ENCODE data around the gene USP19. TPM values are rescaled to one million over a fixed set of nuclear protein-coding genes. Genes with fewer than 3 reads are reported as not detected.
A peak's percentile ranks its signal among the peaks of the same experiment; 100 is the strongest.

USP19 gene
- total RNA-seq, 1 experiment from 2014 or later = 73.3 TPM

DNA sequence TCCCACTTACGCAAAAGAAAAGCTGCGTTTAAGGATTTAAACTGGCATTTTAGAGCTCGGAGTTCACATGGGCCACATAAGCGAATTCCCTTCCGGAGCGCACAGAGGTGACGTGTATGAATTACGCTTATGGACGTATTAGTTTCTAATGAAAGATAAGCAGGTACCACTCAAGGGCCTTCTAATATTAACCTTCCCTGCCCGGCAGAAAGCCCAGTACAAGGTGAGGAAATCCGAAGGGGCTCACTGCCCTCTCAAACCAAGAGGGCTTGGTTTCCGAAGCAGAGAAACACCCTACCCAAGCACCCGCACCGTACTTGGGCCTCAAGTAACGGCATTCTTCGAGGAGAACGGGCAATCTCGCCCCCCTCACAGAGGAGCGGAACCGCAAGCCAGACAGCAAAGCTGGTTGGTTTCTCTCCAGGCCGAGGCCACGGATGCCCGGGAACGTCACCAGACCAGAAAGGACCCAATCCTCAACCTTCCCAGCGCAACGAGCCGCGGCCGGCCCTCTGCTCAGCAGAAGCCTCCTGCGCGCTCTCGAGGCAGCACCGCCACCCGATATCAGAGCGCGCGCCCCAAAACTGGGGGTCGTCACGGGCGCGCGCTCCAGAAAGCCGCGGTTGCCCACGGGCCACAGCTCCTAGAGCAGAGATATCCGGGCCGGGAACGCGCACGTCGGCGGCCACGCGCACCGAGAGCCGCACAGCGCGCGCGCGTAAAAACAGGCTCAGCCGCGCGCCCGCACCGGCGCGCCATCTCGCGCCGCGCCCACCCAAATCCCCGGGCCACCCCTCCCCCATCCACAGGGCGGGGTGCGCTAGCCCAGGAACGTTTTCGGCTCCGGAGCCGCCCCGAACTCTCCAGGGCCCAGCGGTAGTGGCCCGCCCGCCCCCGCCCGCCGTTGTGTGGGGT lies 27.4 kb downstream of the USP19 start (continued):
- TF ChIP-seq ATF2 (CRISPR knock-in tag; IDR thresholded peaks at IDR 0.05; ENCODE audit: borderline replicate concordance, low read depth) (no peak), ZNF671 (CRISPR knock-in tag; IDR thresholded peaks at IDR 0.05) (no peak), E2F1 (CRISPR knock-in tag; IDR thresholded peaks at IDR 0.05) (no peak), MXD4 (CRISPR knock-in tag; IDR thresholded peaks at IDR 0.05; ENCODE audit: borderline replicate concordance) (no peak), E2F4 (CRISPR knock-in tag; IDR thresholded peaks at IDR 0.05; ENCODE audit: borderline replicate concordance, low read depth) (no peak), RELA (CRISPR knock-in tag; IDR thresholded peaks at IDR 0.05; ENCODE audit: borderline replicate concordance) (peak; percentile 81; the same call in 1 of the 2 replicates), NR3C1 (CRISPR knock-in tag; conservative IDR thresholded peaks at IDR 0.05; ENCODE audit: low read depth) (no peak), SOX15 (CRISPR knock-in tag; IDR thresholded peaks at IDR 0.05) (no peak), OVOL2 (CRISPR knock-in tag; IDR thresholded peaks at IDR 0.05; ENCODE audit: borderline replicate concordance) (no peak), FOXP1 (CRISPR knock-in tag; IDR thresholded peaks at IDR 0.05; ENCODE audit: borderline replicate concordance) (no peak), ZNF512 (CRISPR knock-in tag; IDR thresholded peaks at IDR 0.05; ENCODE audit: borderline replicate concordance) (no peak), NFE2L1 (CRISPR knock-in tag; IDR thresholded peaks at IDR 0.05) (no peak), TEAD4 (CRISPR knock-in tag; IDR thresholded peaks at IDR 0.05) (no peak), SP1 (CRISPR knock-in tag; conservative IDR thresholded peaks at IDR 0.05) (no peak), ATF1 (CRISPR knock-in tag; IDR thresholded peaks at IDR 0.05) (no peak), IRF2 (CRISPR knock-in tag; IDR thresholded peaks at IDR 0.05; ENCODE audit: borderline replicate concordance, low read depth) (no peak), TEAD1 (CRISPR knock-in tag; IDR thresholded peaks at IDR 0.05) (no peak), GRHL2 (CRISPR knock-in tag; IDR thresholded peaks at IDR 0.05; ENCODE audit: insufficient replicate concordance, severe bottlenecking) (no peak), EMX1 (CRISPR knock-in tag; IDR thresholded peaks at IDR 0.05) (peak; percentile 84; the same call in 1 of the 2 replicates)
- TF ChIP-seq, protein P1, sequence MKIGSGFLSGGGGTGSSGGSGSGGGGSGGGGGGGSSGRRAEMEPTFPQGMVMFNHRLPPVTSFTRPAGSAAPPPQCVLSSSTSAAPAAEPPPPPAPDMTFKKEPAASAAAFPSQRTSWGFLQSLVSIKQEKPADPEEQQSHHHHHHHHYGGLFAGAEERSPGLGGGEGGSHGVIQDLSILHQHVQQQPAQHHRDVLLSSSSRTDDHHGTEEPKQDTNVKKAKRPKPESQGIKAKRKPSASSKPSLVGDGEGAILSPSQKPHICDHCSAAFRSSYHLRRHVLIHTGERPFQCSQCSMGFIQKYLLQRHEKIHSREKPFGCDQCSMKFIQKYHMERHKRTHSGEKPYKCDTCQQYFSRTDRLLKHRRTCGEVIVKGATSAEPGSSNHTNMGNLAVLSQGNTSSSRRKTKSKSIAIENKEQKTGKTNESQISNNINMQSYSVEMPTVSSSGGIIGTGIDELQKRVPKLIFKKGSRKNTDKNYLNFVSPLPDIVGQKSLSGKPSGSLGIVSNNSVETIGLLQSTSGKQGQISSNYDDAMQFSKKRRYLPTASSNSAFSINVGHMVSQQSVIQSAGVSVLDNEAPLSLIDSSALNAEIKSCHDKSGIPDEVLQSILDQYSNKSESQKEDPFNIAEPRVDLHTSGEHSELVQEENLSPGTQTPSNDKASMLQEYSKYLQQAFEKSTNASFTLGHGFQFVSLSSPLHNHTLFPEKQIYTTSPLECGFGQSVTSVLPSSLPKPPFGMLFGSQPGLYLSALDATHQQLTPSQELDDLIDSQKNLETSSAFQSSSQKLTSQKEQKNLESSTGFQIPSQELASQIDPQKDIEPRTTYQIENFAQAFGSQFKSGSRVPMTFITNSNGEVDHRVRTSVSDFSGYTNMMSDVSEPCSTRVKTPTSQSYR (CRISPR knock-in tag; IDR thresholded peaks at IDR 0.05) = 0 out of 2 replicates have a peak, but pooled peaks have one; percentile 30
- TF ChIP-seq, protein P2, sequence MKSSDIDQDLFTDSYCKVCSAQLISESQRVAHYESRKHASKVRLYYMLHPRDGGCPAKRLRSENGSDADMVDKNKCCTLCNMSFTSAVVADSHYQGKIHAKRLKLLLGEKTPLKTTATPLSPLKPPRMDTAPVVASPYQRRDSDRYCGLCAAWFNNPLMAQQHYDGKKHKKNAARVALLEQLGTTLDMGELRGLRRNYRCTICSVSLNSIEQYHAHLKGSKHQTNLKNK (CRISPR knock-in tag; IDR thresholded peaks at IDR 0.05) = no peak
- TF ChIP-seq, protein P3, sequence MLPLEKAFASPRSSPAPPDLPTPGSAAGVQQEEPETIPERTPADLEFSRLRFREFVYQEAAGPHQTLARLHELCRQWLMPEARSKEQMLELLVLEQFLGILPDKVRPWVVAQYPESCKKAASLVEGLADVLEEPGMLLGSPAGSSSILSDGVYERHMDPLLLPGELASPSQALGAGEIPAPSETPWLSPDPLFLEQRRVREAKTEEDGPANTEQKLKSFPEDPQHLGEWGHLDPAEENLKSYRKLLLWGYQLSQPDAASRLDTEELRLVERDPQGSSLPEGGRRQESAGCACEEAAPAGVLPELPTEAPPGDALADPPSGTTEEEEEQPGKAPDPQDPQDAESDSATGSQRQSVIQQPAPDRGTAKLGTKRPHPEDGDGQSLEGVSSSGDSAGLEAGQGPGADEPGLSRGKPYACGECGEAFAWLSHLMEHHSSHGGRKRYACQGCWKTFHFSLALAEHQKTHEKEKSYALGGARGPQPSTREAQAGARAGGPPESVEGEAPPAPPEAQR (CRISPR knock-in tag; IDR thresholded peaks at IDR 0.05) = no peak
- TF ChIP-seq, protein P4, sequence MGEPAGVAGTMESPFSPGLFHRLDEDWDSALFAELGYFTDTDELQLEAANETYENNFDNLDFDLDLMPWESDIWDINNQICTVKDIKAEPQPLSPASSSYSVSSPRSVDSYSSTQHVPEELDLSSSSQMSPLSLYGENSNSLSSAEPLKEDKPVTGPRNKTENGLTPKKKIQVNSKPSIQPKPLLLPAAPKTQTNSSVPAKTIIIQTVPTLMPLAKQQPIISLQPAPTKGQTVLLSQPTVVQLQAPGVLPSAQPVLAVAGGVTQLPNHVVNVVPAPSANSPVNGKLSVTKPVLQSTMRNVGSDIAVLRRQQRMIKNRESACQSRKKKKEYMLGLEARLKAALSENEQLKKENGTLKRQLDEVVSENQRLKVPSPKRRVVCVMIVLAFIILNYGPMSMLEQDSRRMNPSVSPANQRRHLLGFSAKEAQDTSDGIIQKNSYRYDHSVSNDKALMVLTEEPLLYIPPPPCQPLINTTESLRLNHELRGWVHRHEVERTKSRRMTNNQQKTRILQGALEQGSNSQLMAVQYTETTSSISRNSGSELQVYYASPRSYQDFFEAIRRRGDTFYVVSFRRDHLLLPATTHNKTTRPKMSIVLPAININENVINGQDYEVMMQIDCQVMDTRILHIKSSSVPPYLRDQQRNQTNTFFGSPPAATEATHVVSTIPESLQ (CRISPR knock-in tag; IDR thresholded peaks at IDR 0.05) = no peak
- TF ChIP-seq, protein P5, sequence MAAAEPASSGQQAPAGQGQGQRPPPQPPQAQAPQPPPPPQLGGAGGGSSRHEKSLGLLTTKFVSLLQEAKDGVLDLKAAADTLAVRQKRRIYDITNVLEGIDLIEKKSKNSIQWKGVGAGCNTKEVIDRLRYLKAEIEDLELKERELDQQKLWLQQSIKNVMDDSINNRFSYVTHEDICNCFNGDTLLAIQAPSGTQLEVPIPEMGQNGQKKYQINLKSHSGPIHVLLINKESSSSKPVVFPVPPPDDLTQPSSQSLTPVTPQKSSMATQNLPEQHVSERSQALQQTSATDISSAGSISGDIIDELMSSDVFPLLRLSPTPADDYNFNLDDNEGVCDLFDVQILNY (CRISPR knock-in tag; IDR thresholded peaks at IDR 0.05) = peak; percentile 23; the same call in 1 of the 2 replicates
